Measurements from ENCODE around the gene TAOK1. TPM values are rescaled to one million over a fixed set of nuclear protein-coding genes. Genes with fewer than 3 reads are reported as not detected.

Gene TAOK1
- total and polyA plus RNA-seq, 2 experiments from 2014 or later = 5.8 to 43.1 TPM

GRCh38 chr17:29559640-29560039 is 169.5 kb downstream of the TAOK1 start:
- Histone ChIP-seq H3K9me3 (ENCODE audit: low read depth) (no peaks in the 10 kb centered on the region), H3K4me3 (no peak overlapping the region), H3K4me1 (ENCODE audit: low read depth) (no peaks in the 10 kb centered on the region), H3K36me3 (no peaks in the 10 kb centered on the region), H3K27me3 (peaks cover 8% of the 10 kb centered on the region), H3K27ac (no peak overlapping the region)
- no peak for DNase-seq (ENCODE audit: low read depth in 1 of 2, low spot score in 1 of 2)
- TF ChIP-seq CTCF (IDR thresholded peaks at IDR 0.05; ENCODE audit: low read depth, low read length) = no peak

GRCh38 chr17:29560316-29560715 is 170.2 kb downstream of the TAOK1 start:
- Histone ChIP-seq H3K36me3 (no peaks in the 10 kb centered on the region), H3K27me3 (peaks cover 15% of the 10 kb centered on the region), H3K27ac (no peak overlapping the region), H3K4me3 (no peak overlapping the region), H3K4me1 (ENCODE audit: low read depth) (no peaks in the 10 kb centered on the region), H3K9me3 (ENCODE audit: low read depth) (no peaks in the 10 kb centered on the region)
- TF ChIP-seq CTCF (IDR thresholded peaks at IDR 0.05; ENCODE audit: low read depth, low read length) = no peak
- DNase-seq (ENCODE audit: low read depth in 1 of 2, low spot score in 1 of 2) = no peak

GRCh38 chr17:29561554-29562517 is 171.7 kb downstream of the TAOK1 start:
- H3K27me3 ChIP-seq = peaks cover 28% of the 10 kb centered on the region
- no peaks in the 10 kb centered on the region for H3K4me1 ChIP-seq (ENCODE audit: low read depth)
- H3K27ac ChIP-seq = no peak overlapping the region
- DNase-seq (ENCODE audit: low read depth in 1 of 2, low spot score in 1 of 2) = peak in 1 of 2 donors; percentile 60
- H3K36me3 ChIP-seq = no peaks in the 10 kb centered on the region
- no peaks in the 10 kb centered on the region for H3K9me3 ChIP-seq (ENCODE audit: low read depth)
- TF ChIP-seq CTCF (IDR thresholded peaks at IDR 0.05; ENCODE audit: low read depth, low read length) = no peak
- H3K4me3 ChIP-seq = no peak overlapping the region

- Histone ChIP-seq H3K9me3 (ENCODE audit: low read depth) (no peaks in the 10 kb centered on the region), H3K36me3 (no peaks in the 10 kb centered on the region), H3K27ac (no peak overlapping the region), H3K27me3 (peaks cover 28% of the 10 kb centered on the region), H3K4me1 (ENCODE audit: low read depth) (no peaks in the 10 kb centered on the region), H3K4me3 (no peak overlapping the region)
- DNase-seq (ENCODE audit: low read depth in 1 of 2, low spot score in 1 of 2) = no peak
- no peak for TF ChIP-seq CTCF (IDR thresholded peaks at IDR 0.05; ENCODE audit: low read depth, low read length)
Observed at GRCh38 chr17:29562615-29563014, 172.5 kb downstream of the TAOK1 start.

GRCh38 chr17:29563816-29564215 is 173.7 kb downstream of the TAOK1 start:
- peaks cover 28% of the 10 kb centered on the region for H3K27me3 ChIP-seq
- H3K4me3 ChIP-seq = no peak overlapping the region
- TF ChIP-seq CTCF (IDR thresholded peaks at IDR 0.05; ENCODE audit: low read depth, low read length) = no peak
- no peaks in the 10 kb centered on the region for H3K36me3 ChIP-seq
- H3K9me3 ChIP-seq (ENCODE audit: low read depth) = no peaks in the 10 kb centered on the region
- H3K27ac ChIP-seq = no peak overlapping the region
- no peak for DNase-seq (ENCODE audit: low read depth in 1 of 2, low spot score in 1 of 2)
- H3K4me1 ChIP-seq (ENCODE audit: low read depth) = no peaks in the 10 kb centered on the region

All from cardiac muscle cell (in vitro differentiated cells and primary cell).